IPS DF 4.7 (cell line): ENCODE data around the gene CHCHD2.
"Not testable (repeated sequence)": the region's sequence is repeated elsewhere in the genome, so short reads cannot be mapped to it uniquely, and the experiment has no call there.

Source experiments
- DNase-seq: peaks from one replicate; pipeline ENCODE4 v3.0.0-alpha.2; 2013; ENCODE audit warnings: low spot score; ENCODE audit errors: extremely low read depth

CHCHD2 gene

GRCh38 chr7:56106108-56107073 lies at the start of gene CHCHD2:
CHCHD2 (minus strand) TSS chr7:56106476; CDS start chr7:56106413, 63 bp downstream.
- DNase-seq: no peak

GRCh38 chr7:56131062-56131461 lies 24.8 kb upstream of the CHCHD2 start:
- not testable (repeated sequence) for DNase-seq

- DNase-seq: no peak
Measured at GRCh38 chr7:56127241-56127975, 21.1 kb upstream of the CHCHD2 start.

- DNase-seq: no peak
Measured at GRCh38 chr7:56125831-56126230, 19.6 kb upstream of the CHCHD2 start.

GRCh38 chr7:56124981-56125380 lies 18.7 kb upstream of the CHCHD2 start:
- DNase-seq: no peak

- no peak for DNase-seq
Measured at GRCh38 chr7:56121440-56121839, 15.2 kb upstream of the CHCHD2 start.

GRCh38 chr7:56115852-56116538 lies 9.7 kb upstream of the CHCHD2 start, which contains the start of gene NUPR2:
NUPR2 (minus strand) TSS chr7:56116417; CDS start chr7:56116314, 103 bp downstream.
- no peak for DNase-seq

- not testable (repeated sequence) for DNase-seq
Measured at GRCh38 chr7:56112244-56112643, 6.0 kb upstream of the CHCHD2 start.

GRCh38 chr7:56110611-56111010 lies 4.3 kb upstream of the CHCHD2 start:
- no peak for DNase-seq

- no peak for DNase-seq
Measured at GRCh38 chr7:56107954-56108258, 1.6 kb upstream of the CHCHD2 start.

- DNase-seq: no peak
Measured at GRCh38 chr7:56105508-56105907, 768 bp downstream of the CHCHD2 start.

GRCh38 chr7:56104138-56104537 lies 2.1 kb downstream of the CHCHD2 start:
- DNase-seq: not testable (repeated sequence)

GRCh38 chr7:56099653-56100052 lies 6.6 kb downstream of the CHCHD2 start:
- no peak for DNase-seq

GRCh38 chr7:56098187-56099008 lies 7.9 kb downstream of the CHCHD2 start:
- not testable (repeated sequence) for DNase-seq

GRCh38 chr7:56097700-56098099 lies 8.6 kb downstream of the CHCHD2 start:
- no peak for DNase-seq

- DNase-seq: no peak
Measured at GRCh38 chr7:56092789-56093531, 13.3 kb downstream of the CHCHD2 start, which contains the start of gene PHKG1. PHKG1 (minus strand) TSS chr7:56092952; CDS start chr7:56088941, 4,011 bp downstream.

GRCh38 chr7:56092388-56092787 lies 13.9 kb downstream of the CHCHD2 start:
- not testable (repeated sequence) for DNase-seq

- no peak for DNase-seq
Measured at GRCh38 chr7:56091591-56091990, 14.7 kb downstream of the CHCHD2 start.

- no peak for DNase-seq
Measured at GRCh38 chr7:56087445-56087844, 18.8 kb downstream of the CHCHD2 start.

- no peak for DNase-seq
Measured at GRCh38 chr7:56086761-56087160, 19.5 kb downstream of the CHCHD2 start.
